Stimulated activated naive CD8-positive, alpha-beta T cell treated with anti-CD3 and anti-CD28 coated beads, Interleukin-15, amount 100 ng/mL, for 72 hours (primary cell): ENCODE measurements around the gene SPATA45.
A peak's percentile ranks its signal among the peaks of the same experiment; 100 is the strongest.

Source experiments
- ATAC-seq: fragments of 150-1000 bp; cut with Tn5 transposase; 2 replicates; pipeline ENCODE4 v1.10.0; 2021; ENCODE audit warnings: mild to moderate bottlenecking, moderate library complexity
- DNase-seq, 2 donors: peaks; one replicate each; pipeline ENCODE4 v3.0.0; 2021 to 2022
- H3K27ac Mint-ChIP-seq, 2 donors: one replicate each; pipeline ENCODE4 v1.8.0; 2022; ENCODE audit warnings: mild to moderate bottlenecking in 2 of 2, mixed read lengths in 2 of 2, moderate library complexity in 2 of 2
- H3K27me3 Mint-ChIP-seq: one replicate; pipeline ENCODE4 v1.8.0; 2022; ENCODE audit warnings: mixed read lengths
- H3K4me1 Mint-ChIP-seq: one replicate; pipeline ENCODE4 v1.8.0; 2022; ENCODE audit warnings: mild to moderate bottlenecking, mixed read lengths
- H3K4me3 Mint-ChIP-seq, 2 donors: one replicate each; pipeline ENCODE4 v1.8.0; 2022; ENCODE audit warnings: mild to moderate bottlenecking in 2 of 2, mixed read lengths in 2 of 2, moderate library complexity in 1 of 2
- H3K9me3 Mint-ChIP-seq, 2 donors: one replicate each; pipeline ENCODE4 v1.8.0; 2022; ENCODE audit warnings: mixed read lengths in 2 of 2

SPATA45 gene

GRCh38 chr1:212814537-212815334 is 32.7 kb downstream of the SPATA45 start:
- Mint-ChIP-seq H3K27ac (no peak overlapping the region), H3K9me3 (no peaks in the 10 kb centered on the region), H3K27me3 (no peaks in the 10 kb centered on the region), H3K4me3 (no peak overlapping the region), H3K4me1 (peaks cover 5% of the 10 kb centered on the region)
- ATAC-seq (no peak), DNase-seq (no peak)

GRCh38 chr1:212805767-212806166 is 41.7 kb downstream of the SPATA45 start:
- DNase-seq (no peak), ATAC-seq (no peak)
- no peaks in the 10 kb centered on the region for H3K4me1 Mint-ChIP-seq
- no peaks in the 10 kb centered on the region for H3K27me3 Mint-ChIP-seq
- no peak overlapping the region for H3K4me3 Mint-ChIP-seq
- no peaks in the 10 kb centered on the region for H3K9me3 Mint-ChIP-seq
- H3K27ac Mint-ChIP-seq: no peak overlapping the region

- Mint-ChIP-seq H3K4me3 (no peak overlapping the region), H3K27me3 (no peaks in the 10 kb centered on the region), H3K9me3 (peaks cover 0 to 6% of the 10 kb centered on the region in 2 donors), H3K4me1 (peaks cover 19% of the 10 kb centered on the region), H3K27ac (no peak overlapping the region)
- no peak for DNase-seq
- no peak for ATAC-seq
Measured at GRCh38 chr1:212797681-212798080, 49.8 kb downstream of the SPATA45 start.

GRCh38 chr1:212794561-212795014 is 52.9 kb downstream of the SPATA45 start:
- Mint-ChIP-seq H3K9me3 (peaks cover 0 to 6% of the 10 kb centered on the region in 2 donors), H3K27me3 (no peaks in the 10 kb centered on the region), H3K4me1 (peaks cover 35% of the 10 kb centered on the region), H3K4me3 (no peak overlapping the region), H3K27ac (no peak overlapping the region)
- DNase-seq: no peak
- no peak for ATAC-seq

GRCh38 chr1:212792396-212792908 is 55.0 kb downstream of the SPATA45 start:
- DNase-seq: no peak
- Mint-ChIP-seq H3K4me3 (peak overlapping the region; percentile 99 to 100), H3K27me3 (no peaks in the 10 kb centered on the region), H3K4me1 (peaks cover 43% of the 10 kb centered on the region), H3K27ac (peak overlapping the region; percentile 98 to 99), H3K9me3 (peaks cover 0 to 6% of the 10 kb centered on the region in 2 donors)
- ATAC-seq: no peak

- DNase-seq (peak; percentile 96 to 99), ATAC-seq (peak; percentile 97)
- H3K27ac Mint-ChIP-seq: peak within 1 kb of the TSS; percentile 98 to 99
- H3K9me3 Mint-ChIP-seq: peaks cover 0 to 6% of the 10 kb centered on the region in 2 donors
- no peaks in the 10 kb centered on the region for H3K27me3 Mint-ChIP-seq
- H3K4me3 Mint-ChIP-seq: peak within 1 kb of the TSS; percentile 99 to 100
- peaks cover 43% of the 10 kb centered on the region for H3K4me1 Mint-ChIP-seq
Measured at GRCh38 chr1:212791676-212792395, 55.6 kb downstream of the SPATA45 start, which contains the start of the genes NSL1 and TATDN3. TSS of gene NSL1 (minus strand) at chr1:212791777. CDS start at chr1:212791763, 14 bp downstream. TSS of gene TATDN3 (plus strand) at chr1:212791894. CDS start at chr1:212791922, 28 bp downstream.

GRCh38 chr1:212791261-212791675 is 56.2 kb downstream of the SPATA45 start:
- H3K4me1 Mint-ChIP-seq: peaks cover 43% of the 10 kb centered on the region
- DNase-seq (no peak), ATAC-seq (peak; percentile 82)
- H3K27ac Mint-ChIP-seq: peak overlapping the region; percentile 98 to 99
- peaks cover 0 to 6% of the 10 kb centered on the region in 2 donors for H3K9me3 Mint-ChIP-seq
- H3K27me3 Mint-ChIP-seq: no peaks in the 10 kb centered on the region
- H3K4me3 Mint-ChIP-seq: peak overlapping the region; percentile 99 to 100

GRCh38 chr1:212785871-212786270 is 61.6 kb downstream of the SPATA45 start:
- Mint-ChIP-seq H3K27me3 (no peaks in the 10 kb centered on the region), H3K4me3 (no peak overlapping the region), H3K9me3 (no peaks in the 10 kb centered on the region), H3K4me1 (peaks cover 31% of the 10 kb centered on the region), H3K27ac (no peak overlapping the region)
- ATAC-seq (no peak), DNase-seq (no peak)

GRCh38 chr1:212783976-212784375 is 63.5 kb downstream of the SPATA45 start:
- H3K4me1 Mint-ChIP-seq: peaks cover 19% of the 10 kb centered on the region
- DNase-seq (no peak), ATAC-seq (no peak)
- H3K27me3 Mint-ChIP-seq: no peaks in the 10 kb centered on the region
- H3K9me3 Mint-ChIP-seq: no peaks in the 10 kb centered on the region
- no peak overlapping the region for H3K27ac Mint-ChIP-seq
- no peak overlapping the region for H3K4me3 Mint-ChIP-seq

- no peak for DNase-seq
- H3K4me1 Mint-ChIP-seq: peaks cover 12% of the 10 kb centered on the region
- H3K9me3 Mint-ChIP-seq: no peaks in the 10 kb centered on the region
- ATAC-seq: peak; percentile 37
- no peak overlapping the region for H3K27ac Mint-ChIP-seq
- no peak overlapping the region for H3K4me3 Mint-ChIP-seq
- no peaks in the 10 kb centered on the region for H3K27me3 Mint-ChIP-seq
Measured at GRCh38 chr1:212782422-212783154, 64.9 kb downstream of the SPATA45 start.

- Mint-ChIP-seq H3K9me3 (no peaks in the 10 kb centered on the region), H3K27me3 (no peaks in the 10 kb centered on the region), H3K27ac (no peak overlapping the region), H3K4me1 (peaks cover 12% of the 10 kb centered on the region), H3K4me3 (no peak overlapping the region)
- no peak for ATAC-seq
- no peak for DNase-seq
Measured at GRCh38 chr1:212781225-212781624, 66.2 kb downstream of the SPATA45 start.

- no peaks in the 10 kb centered on the region for H3K27me3 Mint-ChIP-seq
- DNase-seq (no peak), ATAC-seq (no peak)
- H3K27ac Mint-ChIP-seq: no peak overlapping the region
- no peak overlapping the region for H3K4me3 Mint-ChIP-seq
- no peaks in the 10 kb centered on the region for H3K9me3 Mint-ChIP-seq
- H3K4me1 Mint-ChIP-seq: peaks cover 12% of the 10 kb centered on the region
Measured at GRCh38 chr1:212780759-212781158, 66.7 kb downstream of the SPATA45 start.
